Kidney (tissue), 14 donors: ENCODE data around the gene ZNF622. TPM values are rescaled to one million over a fixed set of nuclear protein-coding genes. Genes with fewer than 3 reads are reported as not detected.
A peak's percentile ranks its signal among the peaks of the same experiment; 100 is the strongest.
"Not testable (repeated sequence)": the region's sequence is repeated elsewhere in the genome, so short reads cannot be mapped to it uniquely, and the experiment has no call there.

Source experiments
- DNase-seq, 5 donors: peaks; one replicate each; pipeline ENCODE4 v3.0.0-alpha.2; 2013 to 2020
- FAIRE-seq: peaks from 2 replicates; lab custom pipeline; 2012; peaks lifted over from hg19 to GRCh38; lab: Jason Lieb, UNC
- H3K27ac ChIP-seq, 2 donors: one replicate each; pipeline ENCODE4 v1.7.0; 2013; ENCODE audit warnings: low read depth in 2 of 2, low read length in 2 of 2, inconsistent platforms in 1 of 2
- H3K27me3 ChIP-seq: one replicate; pipeline ENCODE4 v1.7.1; 2013; ENCODE audit warnings: low read length, inconsistent platforms; ENCODE audit not compliant: control insufficient read depth, insufficient read depth
- H3K36me3 ChIP-seq, 3 donors: one replicate each; pipeline versions ENCODE4 v1.7.0 to v1.7.1; 2013; ENCODE audit warnings: low read length in 3 of 3, control low read depth in 1 of 3, inconsistent platforms in 1 of 3; ENCODE audit not compliant: insufficient read depth in 3 of 3, control insufficient read depth in 2 of 3
- H3K4me1 ChIP-seq, 3 donors: one replicate each; pipeline versions ENCODE4 v1.7.0 to v1.7.1; 2013; ENCODE audit warnings: low read length in 3 of 3, inconsistent platforms in 1 of 3, low read depth in 1 of 3; ENCODE audit not compliant: control insufficient read depth in 2 of 3, insufficient read depth in 2 of 3
- H3K4me3 ChIP-seq, 3 donors: one replicate each; pipeline versions ENCODE4 v1.7.0 to v1.8.1; 2013; ENCODE audit warnings: low read length in 3 of 3, control low read depth in 1 of 3, inconsistent platforms in 1 of 3
- H3K9ac ChIP-seq, 3 donors: one replicate each; pipeline versions ENCODE4 v1.7.0 to v1.7.1; 2013; ENCODE audit warnings: low read length in 3 of 3, control low read depth in 1 of 3, inconsistent platforms in 1 of 3
- H3K9me3 ChIP-seq, 3 donors: one replicate each; pipeline versions ENCODE4 v1.7.0 to v1.7.1; 2013; ENCODE audit warnings: low read length in 3 of 3, control low read depth in 1 of 3, inconsistent platforms in 1 of 3; ENCODE audit not compliant: control insufficient read depth in 2 of 3, insufficient read depth in 1 of 3
- CTCF ChIP-seq: IDR thresholded peaks from 3 replicates; pipeline ENCODE4 v1.5.1; 2012; ENCODE audit warnings: mild to moderate bottlenecking, moderate library complexity, borderline replicate concordance; ENCODE audit not compliant: insufficient read depth; ENCODE audit errors: extremely low read depth
- intact Hi-C: fragments of 100-400 bp; cut with DNase I; formaldehyde crosslinking; loops from one replicate; pipeline ENCODE4 v1.11.1; 2022
- polyA plus RNA-seq: library from polyadenylated mRNA; stranded (reverse); fragments of 350-450 nt; fragmentation: Illumina TruSeq; extraction: RNeasy Lipid Tissue Mini Kit (QIAGEN cat#74804); gene quantifications from one replicate; pipeline ENCODE4 v1.2.3, GENCODE V29; 2014; ENCODE audit warnings: low read depth, low replicate concordance; ENCODE audit not compliant: insufficient read depth
- total RNA-seq: library from RNA; stranded (reverse); fragmentation: NEBNext Ultra II Directional; extraction: Animal tissue kit (Norgen Biotek cat#: 25700); gene quantifications from one replicate; pipeline ENCODE4 v1.2.1, GENCODE V29; 2021
- donor health status: control.
- donor health status: control.
- donor health status: control.
- donor health status: control.
- donor health status: control.
- donor health status: DM: yes; HTN: yes; CAD: no.
- donor health status: Normal renal cell carcinoma (clear cell type).

The ZNF622 gene
- total and polyA plus RNA-seq, 2 donors from 2014 or later, result 26.0 to 30.2 TPM

- no peaks in the 10 kb centered on the region for H3K4me1 ChIP-seq
- peak in 2 of 5 donors; percentile 7 to 14 for DNase-seq
- no peaks in the 10 kb centered on the region for H3K27me3 ChIP-seq
- no peak for TF ChIP-seq CTCF
- intact Hi-C loops, result no loop called here
- H3K4me3 ChIP-seq, result no peak overlapping the region
- FAIRE-seq, result no peak
- no peaks in the 10 kb centered on the region for H3K9me3 ChIP-seq
- no peak overlapping the region for H3K27ac ChIP-seq
- peaks cover 15 to 56% (median 44%) of the 10 kb centered on the region in 3 donors for H3K36me3 ChIP-seq
- no peak overlapping the region for H3K9ac ChIP-seq
Measured at GRCh38 chr5:16453609-16454008, 12.0 kb downstream of the ZNF622 start.

- no peak for FAIRE-seq
- H3K36me3 ChIP-seq, result peaks cover 10 to 34% (median 34%) of the 10 kb centered on the region in 3 donors
Measured at GRCh38 chr5:16450163-16450562, 15.4 kb downstream of the ZNF622 start.

GRCh38 chr5:16446993-16447392 is 18.6 kb downstream of the ZNF622 start:
- Histone ChIP-seq H3K27me3 (no peaks in the 10 kb centered on the region), H3K9ac (no peak overlapping the region), H3K4me1 (no peaks in the 10 kb centered on the region), H3K4me3 (no peak overlapping the region), H3K9me3 (no peaks in the 10 kb centered on the region), H3K36me3 (peaks cover 10 to 25% (median 22%) of the 10 kb centered on the region in 3 donors), H3K27ac (no peak overlapping the region)
- no peak for TF ChIP-seq CTCF
- FAIRE-seq (no peak), DNase-seq (no peak)
- intact Hi-C loops, result no loop called here

More at GRCh38 chr5:16450163-16450562, 15.4 kb downstream of the ZNF622 start:
- H3K4me1 ChIP-seq, result no peaks in the 10 kb centered on the region
- H3K4me3 ChIP-seq, result no peak overlapping the region
- no peaks in the 10 kb centered on the region for H3K9me3 ChIP-seq
- no peak for DNase-seq
- H3K27me3 ChIP-seq, result no peaks in the 10 kb centered on the region
- no peak overlapping the region for H3K27ac ChIP-seq
- H3K9ac ChIP-seq, result no peak overlapping the region
- intact Hi-C loops, result no loop called here
- no peak for TF ChIP-seq CTCF

- intact Hi-C loops, result no loop called here
- FAIRE-seq (no peak), DNase-seq (no peak)
- Histone ChIP-seq H3K9ac (no peak overlapping the region), H3K4me3 (no peak overlapping the region), H3K4me1 (no peaks in the 10 kb centered on the region), H3K9me3 (no peaks in the 10 kb centered on the region), H3K36me3 (no peaks in the 10 kb centered on the region), H3K27ac (no peak overlapping the region), H3K27me3 (no peaks in the 10 kb centered on the region)
- no peak for TF ChIP-seq CTCF
Measured at GRCh38 chr5:16437977-16438376, 27.6 kb downstream of the ZNF622 start.

- H3K27ac ChIP-seq, H3K27me3 ChIP-seq, H3K9me3 ChIP-seq, H3K9ac ChIP-seq, FAIRE-seq, H3K4me3 ChIP-seq, intact Hi-C loops, H3K36me3 ChIP-seq, H3K4me1 ChIP-seq: not testable (repeated sequence)
- DNase-seq, result peak in 1 of 5 donors; percentile 72
Measured at GRCh38 chr5:16436065-16436682, 29.4 kb downstream of the ZNF622 start.
